ENCODE results near the gene SIN3A. TPM values are rescaled to one million over a fixed set of nuclear protein-coding genes. Genes with fewer than 3 reads are reported as not detected.

SIN3A gene
- total RNA-seq, 4 donors from 2014 or later = 26.6 to 46.4 (median 35.3) TPM

DNA sequence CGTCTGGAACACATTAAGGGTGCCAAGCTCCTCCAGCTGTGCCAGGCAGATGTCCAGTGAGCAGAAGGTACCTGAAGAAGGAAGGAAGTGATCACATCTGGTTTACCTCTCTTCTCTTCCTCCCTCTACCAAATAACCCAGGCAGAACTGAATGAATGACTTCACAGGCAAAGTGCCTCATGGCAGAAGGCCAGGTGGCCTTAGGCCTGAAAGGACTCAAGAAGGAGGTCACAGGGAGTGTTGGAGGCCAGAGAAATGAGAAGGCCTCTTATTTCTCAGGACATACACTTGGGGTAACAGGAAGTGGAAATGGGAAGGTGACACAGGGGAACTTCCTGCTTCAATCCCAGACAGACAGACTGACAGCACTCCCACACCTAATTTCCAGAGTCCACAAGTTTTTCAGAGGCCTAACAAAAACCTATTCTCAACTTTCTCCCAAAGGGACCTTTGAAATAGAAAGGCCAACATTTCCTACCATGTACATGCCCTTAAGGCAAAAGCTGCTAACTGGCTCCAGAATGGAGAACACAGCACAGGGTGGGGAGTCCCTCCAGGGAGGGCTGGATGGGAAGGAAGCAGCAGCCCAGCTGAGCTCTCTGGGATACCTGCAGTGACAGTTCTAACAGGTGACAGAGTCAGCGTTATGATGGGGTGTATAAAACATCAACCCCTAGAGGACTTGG is 17.6 kb upstream of the SIN3A start:
- no peak for TF ChIP-seq CTCF (IDR thresholded peaks at IDR 0.05)
- no peak for DNase-seq (ENCODE audit: low spot score)

DNA sequence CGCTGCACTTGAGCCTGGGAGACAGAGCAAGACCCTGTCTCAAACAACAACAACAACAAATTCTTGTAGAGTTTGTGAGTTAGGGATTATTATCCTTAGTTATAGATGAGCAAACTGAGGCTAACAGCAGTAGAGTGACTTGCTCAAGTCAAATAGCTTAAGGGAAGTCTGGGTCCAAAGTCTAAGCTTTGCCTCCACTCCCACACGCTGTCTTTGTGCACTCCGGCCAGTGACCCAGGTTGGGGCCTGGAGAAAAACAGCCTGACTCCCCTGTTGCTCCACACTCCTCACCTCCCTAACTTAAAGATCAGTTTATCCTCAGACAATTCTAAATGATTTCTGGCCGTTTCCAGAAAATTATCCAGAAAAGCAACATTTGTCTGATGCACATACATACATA is 9.2 kb upstream of the SIN3A start:
- TF ChIP-seq CTCF (IDR thresholded peaks at IDR 0.05) = no peak
- DNase-seq (ENCODE audit: low spot score) (no peak), ATAC-seq (ENCODE audit: low FRiP score) (no peak)

More for the DNA sequence above, 17.6 kb upstream of the SIN3A start:
- ATAC-seq (ENCODE audit: low FRiP score) = no peak

DNA sequence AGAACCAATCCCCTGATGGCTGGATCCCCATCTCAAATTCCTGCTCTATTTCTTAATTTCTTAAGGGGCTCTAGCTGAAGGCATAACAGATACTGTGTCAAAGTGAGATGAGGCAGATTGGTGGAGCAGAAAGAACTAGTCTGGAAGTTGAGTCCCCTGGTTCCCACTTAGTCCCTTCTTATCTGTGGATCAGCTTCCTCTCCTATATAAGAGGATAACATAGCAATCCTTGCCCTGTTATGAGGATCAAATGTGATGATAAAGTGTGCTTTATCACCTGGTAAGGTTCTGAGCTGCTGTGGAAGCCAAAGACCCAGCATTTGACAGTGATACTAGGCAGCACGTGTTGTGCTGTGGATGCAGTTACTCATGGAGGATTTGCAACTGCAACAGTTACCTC is 8.1 kb upstream of the SIN3A start:
- no peak for DNase-seq (ENCODE audit: low spot score)
- no peak for TF ChIP-seq CTCF (IDR thresholded peaks at IDR 0.05)
- no peak for ATAC-seq (ENCODE audit: low FRiP score)

- TF ChIP-seq CTCF (IDR thresholded peaks at IDR 0.05) = no peak
- DNase-seq (ENCODE audit: low spot score) (no peak), ATAC-seq (ENCODE audit: low FRiP score) (no peak)
Observed at GRCh38 chr15:75456710-75457109, 5.2 kb upstream of the SIN3A start.

- ATAC-seq (ENCODE audit: low FRiP score) = no peak
- no peak for DNase-seq (ENCODE audit: low spot score)
- TF ChIP-seq CTCF (IDR thresholded peaks at IDR 0.05) = no peak
Observed at GRCh38 chr15:75455982-75456531, 4.6 kb upstream of the SIN3A start.

- DNase-seq (ENCODE audit: low spot score) = peak; percentile 72
- no peak for TF ChIP-seq CTCF (IDR thresholded peaks at IDR 0.05)
Observed at GRCh38 chr15:75455424-75455981, 4.0 kb upstream of the SIN3A start.

More at GRCh38 chr15:75455424-75455981, 4.0 kb upstream of the SIN3A start:
- peak; percentile 19 for ATAC-seq (ENCODE audit: low FRiP score)
